Keratinocyte (primary cell): ENCODE data around the gene EPG5.
"Not testable (repeated sequence)": the region's sequence is repeated elsewhere in the genome, so short reads cannot be mapped to it uniquely, and the experiment has no call there.

Source experiments
- CTCF ChIP-seq, 3 experiments: IDR thresholded peaks in 1 of 3; conservative IDR thresholded peaks in 1 of 3; optimal IDR thresholded peaks in 1 of 3; 2 replicates in 2 of 3; 3 replicates in 1 of 3; pipeline versions ENCODE3 to v1.5.1; 2011; ENCODE audit warnings: low read length in 3 of 3, mild to moderate bottlenecking in 3 of 3, moderate library complexity in 2 of 3, control low read depth in 1 of 3, inconsistent platforms in 1 of 3; ENCODE audit not compliant: insufficient read depth in 2 of 3; ENCODE audit errors: extremely low read depth in 1 of 3
- EZH2 ChIP-seq: IDR thresholded peaks from one replicate; pipeline ENCODE4 v1.6.1; 2012; ENCODE audit warnings: inconsistent platforms, mild to moderate bottlenecking, low read length, moderate library complexity

- TF ChIP-seq CTCF (optimal IDR thresholded peaks at IDR 0.05 in 1 of 3, IDR thresholded peaks at IDR 0.05 in 1 of 3, conservative IDR thresholded peaks at IDR 0.05 in 1 of 3; ENCODE audit: extremely low read depth in 1 of 3, insufficient read depth in 2 of 3, low read length in 3 of 3); EZH2: not testable (repeated sequence)
Measured at GRCh38 chr18:45964913-45965312, 2.2 kb downstream of the EPG5 start.
